ENCODE data around the gene ENKD1.

ENKD1 gene

GRCh38 chr16:67648764-67649407 is 17.7 kb downstream of the ENKD1 start:
- DNase-seq: no peak

DNA sequence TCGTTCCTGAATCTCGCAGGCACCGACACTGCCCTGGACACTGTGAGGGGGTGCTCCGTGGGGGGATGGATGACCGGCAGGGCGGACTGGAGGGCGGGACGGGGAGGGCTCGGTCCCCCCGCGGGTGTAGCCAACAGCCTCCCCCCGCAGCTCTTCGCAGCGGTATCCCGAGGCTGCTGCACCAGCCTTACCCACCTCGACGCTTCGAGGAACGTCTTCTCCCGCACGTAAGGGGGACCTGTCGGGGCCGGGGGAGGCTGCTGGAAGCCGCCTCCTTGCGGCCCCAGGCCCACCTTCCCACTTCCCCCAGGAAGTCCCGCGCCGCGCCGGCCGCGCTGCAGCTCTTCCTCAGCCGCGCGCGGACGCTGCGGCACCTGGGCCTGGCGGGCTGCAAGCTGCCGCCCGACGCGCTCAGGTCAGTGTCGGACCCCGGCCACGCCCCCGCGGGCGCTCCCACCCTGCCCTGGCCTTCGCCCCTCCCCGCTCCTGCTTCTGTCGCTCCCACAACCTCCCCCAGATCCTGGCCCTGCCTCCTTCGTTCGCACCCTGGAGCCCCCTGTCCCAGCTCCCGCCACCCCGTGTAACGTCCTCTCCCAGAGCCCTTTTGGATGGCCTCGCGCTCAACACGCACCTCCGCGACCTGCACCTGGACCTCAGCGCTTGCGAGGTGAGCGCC is 18.3 kb downstream of the ENKD1 start:
- DNase-seq: no peak

GRCh38 chr16:67647681-67648080 is 18.9 kb downstream of the ENKD1 start:
- no peak for DNase-seq

GRCh38 chr16:67647111-67647651 is 19.4 kb downstream of the ENKD1 start:
- DNase-seq: no peak

DNA sequence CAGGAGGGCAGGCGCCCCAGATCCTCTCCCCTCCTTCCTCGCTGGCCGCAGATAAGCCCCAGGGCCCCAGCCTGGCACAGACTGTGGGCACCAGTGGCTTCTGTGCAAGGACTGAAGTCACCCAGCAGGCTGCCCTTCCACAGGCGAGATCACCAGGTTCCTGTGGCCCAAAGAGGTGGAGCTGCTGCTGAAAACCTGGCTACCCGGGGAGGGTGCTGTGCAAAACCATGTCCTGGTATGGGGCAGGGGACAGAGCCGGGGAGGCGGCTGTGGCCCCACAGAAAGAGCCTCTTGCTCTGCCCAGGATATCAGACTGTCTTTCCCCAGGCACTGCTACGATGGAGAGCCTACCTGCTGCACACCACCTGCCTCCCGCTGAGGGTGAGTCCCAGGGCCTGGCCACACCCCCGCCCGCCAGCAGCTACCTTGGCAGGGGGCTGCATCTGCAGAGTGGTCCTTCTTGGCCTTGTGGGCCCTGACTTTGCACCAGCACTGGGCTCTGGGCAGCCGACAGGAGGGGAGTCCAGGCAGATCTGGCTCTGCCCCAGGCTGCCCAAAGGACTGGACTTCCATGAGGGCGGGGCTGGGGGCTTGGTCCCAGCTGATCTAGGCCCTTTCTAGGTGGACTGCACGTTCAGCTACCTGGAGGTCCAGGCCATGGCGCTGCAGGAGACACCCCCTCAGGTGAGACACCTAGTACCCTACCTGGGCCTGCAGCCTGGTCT is 21.0 kb downstream of the ENKD1 start:
- no peak for DNase-seq

DNA sequence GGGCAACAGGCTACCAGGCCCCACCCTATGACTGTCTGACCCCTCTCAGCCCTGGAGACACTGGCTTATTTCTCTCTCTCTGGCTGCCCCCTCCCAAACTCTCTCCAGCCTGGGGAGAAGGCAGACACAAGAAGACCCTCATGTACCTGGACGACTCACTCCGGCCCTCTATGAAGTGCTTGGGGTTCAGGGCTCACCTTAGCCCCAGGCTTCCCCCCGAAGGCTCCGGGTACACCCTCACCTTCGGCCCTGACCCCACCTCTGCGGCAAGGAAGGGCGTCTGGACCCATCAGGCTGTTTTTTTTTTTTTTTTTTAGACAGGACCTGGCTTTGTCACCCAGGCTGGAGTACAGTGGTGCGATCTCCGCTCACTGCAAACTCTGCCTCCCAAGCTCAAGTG is 22.5 kb downstream of the ENKD1 start:
- DNase-seq: no peak

- DNase-seq: no peak
Observed at GRCh38 chr16:67641779-67642708, 24.5 kb downstream of the ENKD1 start.

DNA sequence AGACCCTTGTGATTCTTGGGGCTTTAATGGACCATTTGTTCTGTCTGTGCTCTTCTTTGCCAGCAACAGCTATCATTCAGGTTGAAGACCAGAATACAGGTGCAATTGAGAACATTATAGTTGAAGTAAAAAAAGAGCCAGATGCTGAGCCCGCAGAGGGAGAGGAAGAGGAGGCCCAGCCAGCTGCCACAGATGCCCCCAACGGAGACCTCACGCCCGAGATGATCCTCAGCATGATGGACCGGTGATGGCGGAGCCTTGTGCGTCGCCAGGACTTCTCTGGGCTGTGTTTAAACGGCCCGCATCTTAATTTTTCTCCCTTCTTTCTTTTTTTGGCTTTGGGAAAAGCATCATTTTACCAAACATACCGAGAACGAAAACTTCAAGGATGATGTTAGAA is 28.9 kb downstream of the ENKD1 start:
- DNase-seq: no peak

DNA sequence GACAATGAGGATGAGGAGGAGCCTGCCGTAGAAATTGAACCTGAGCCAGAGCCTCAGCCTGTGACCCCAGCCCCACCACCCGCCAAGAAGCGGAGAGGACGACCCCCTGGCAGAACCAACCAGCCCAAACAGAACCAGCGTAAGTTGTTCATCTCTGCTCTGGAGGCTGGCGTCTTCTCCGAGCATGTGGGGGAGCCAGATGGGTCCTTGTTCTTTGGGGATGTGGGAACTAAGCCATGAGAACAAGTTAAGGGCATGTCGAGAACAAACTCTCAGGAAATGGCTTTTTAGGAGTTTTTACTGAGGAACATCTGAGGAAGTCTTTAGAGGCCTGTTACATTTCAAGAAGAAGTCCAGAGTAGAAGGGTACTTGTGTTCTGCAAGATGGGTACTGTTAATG is 29.8 kb downstream of the ENKD1 start:
- no peak for DNase-seq

GRCh38 chr16:67632415-67633172 is 34.0 kb downstream of the ENKD1 start:
- no peak for DNase-seq

DNA sequence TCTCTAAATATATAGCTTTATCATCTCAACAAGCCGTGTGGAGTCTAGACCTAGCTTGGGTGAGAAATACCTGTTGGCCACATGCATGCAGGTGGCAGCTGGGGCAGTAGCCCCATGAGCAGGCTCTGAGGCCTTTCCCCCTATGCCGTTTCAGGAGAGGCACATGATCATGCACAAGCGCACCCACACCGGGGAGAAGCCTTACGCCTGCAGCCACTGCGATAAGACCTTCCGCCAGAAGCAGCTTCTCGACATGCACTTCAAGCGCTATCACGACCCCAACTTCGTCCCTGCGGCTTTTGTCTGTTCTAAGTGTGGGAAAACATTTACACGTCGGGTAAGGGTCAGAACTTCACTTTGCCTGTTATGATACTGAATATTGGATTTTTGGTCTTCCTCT is 38.3 kb downstream of the ENKD1 start:
- no peak for DNase-seq

- no peak for DNase-seq
Observed at GRCh38 chr16:67613808-67614207, 52.7 kb downstream of the ENKD1 start.
